Activated CD4-positive, alpha-beta T cell treated with anti-CD3 and anti-CD28 coated beads for 1 hour (primary cell): ENCODE measurements around the gene PDE4B.

Experiments
- DNase-seq: peaks from one replicate; pipeline ENCODE4 v3.0.0-alpha.2; 2020

Gene PDE4B

GRCh38 chr1:66246351-66247269, 453.9 kb downstream of the PDE4B start:
- DNase-seq = no peak

- peak; percentile 10 for DNase-seq
Observed at GRCh38 chr1:66247415-66248208, 454.9 kb downstream of the PDE4B start.

GRCh38 chr1:66248257-66248656, 455.6 kb downstream of the PDE4B start:
- no peak for DNase-seq

- no peak for DNase-seq
Observed at GRCh38 chr1:66248746-66249145, 456.1 kb downstream of the PDE4B start.

GRCh38 chr1:66250075-66250474, 457.4 kb downstream of the PDE4B start:
- no peak for DNase-seq

- no peak for DNase-seq
Observed at GRCh38 chr1:66250478-66250877, 457.8 kb downstream of the PDE4B start.

- DNase-seq = no peak
Observed at GRCh38 chr1:66251546-66251945, 458.9 kb downstream of the PDE4B start.

- no peak for DNase-seq
Observed at GRCh38 chr1:66253330-66253921, 460.7 kb downstream of the PDE4B start.

- no peak for DNase-seq
Observed at GRCh38 chr1:66254785-66255184, 462.1 kb downstream of the PDE4B start.

GRCh38 chr1:66256629-66257572, 464.2 kb downstream of the PDE4B start:
- no peak for DNase-seq

GRCh38 chr1:66258404-66259105, 465.9 kb downstream of the PDE4B start:
- DNase-seq = no peak

GRCh38 chr1:66261364-66261763, 468.7 kb downstream of the PDE4B start:
- no peak for DNase-seq

GRCh38 chr1:66262208-66262963, 469.7 kb downstream of the PDE4B start:
- no peak for DNase-seq

GRCh38 chr1:66265268-66265667, 472.6 kb downstream of the PDE4B start:
- no peak for DNase-seq

GRCh38 chr1:66265796-66266195, 473.1 kb downstream of the PDE4B start:
- no peak for DNase-seq

GRCh38 chr1:66266350-66266749, 473.7 kb downstream of the PDE4B start:
- DNase-seq = no peak

GRCh38 chr1:66266756-66267155, 474.1 kb downstream of the PDE4B start:
- DNase-seq = no peak

GRCh38 chr1:66267201-66267940, 474.7 kb downstream of the PDE4B start:
- no peak for DNase-seq

- no peak for DNase-seq
Observed at GRCh38 chr1:66269222-66269621, 476.5 kb downstream of the PDE4B start.

GRCh38 chr1:66270119-66270812, 477.6 kb downstream of the PDE4B start:
- no peak for DNase-seq
